Measurements from ENCODE around the gene ZEB1.

The ZEB1 gene

DNA sequence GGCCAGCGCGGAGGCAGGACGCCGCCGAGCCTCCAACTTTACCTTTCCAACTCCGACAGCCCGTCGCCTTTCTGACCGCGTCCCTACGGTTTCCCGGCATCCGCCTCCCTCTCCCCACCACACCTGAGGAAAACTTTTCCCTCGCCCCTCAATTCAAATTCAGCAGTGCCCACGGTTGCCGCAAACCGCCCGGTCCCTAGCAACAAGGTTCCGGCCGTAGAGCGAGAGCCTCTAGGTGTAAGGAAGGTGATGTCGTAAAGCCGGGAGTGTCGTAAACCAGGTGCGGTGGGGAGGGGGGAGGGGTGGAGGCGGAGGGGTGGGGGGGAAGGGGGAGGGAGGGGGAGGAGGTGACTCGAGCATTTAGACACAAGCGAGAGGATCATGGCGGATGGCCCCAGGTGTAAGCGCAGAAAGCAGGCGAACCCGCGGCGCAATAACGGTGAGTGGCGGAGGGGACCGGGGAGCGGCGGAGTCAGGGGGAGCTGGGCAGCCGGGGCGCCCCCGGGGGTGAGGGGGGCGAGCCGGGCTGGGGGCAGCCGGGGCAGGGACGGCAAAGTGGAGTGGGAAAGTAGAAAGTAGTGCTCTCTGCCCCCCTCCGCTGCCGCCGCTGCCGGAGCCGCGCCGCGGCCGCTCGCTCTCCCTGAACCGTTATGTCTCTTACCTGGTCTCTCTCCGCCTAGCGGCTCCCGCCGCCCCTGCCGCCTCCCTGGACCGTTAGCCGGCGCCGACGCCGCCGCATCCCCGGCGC, at the start of gene ZEB1:
ZEB1 (plus strand) TSS at position 363 of the 748 bp plus-strand sequence; CDS start at position 382, 19 bp downstream.
- DNase-seq (ENCODE audit: low read depth in 4 of 4, low spot score in 1 of 4), result peak; percentile 77 to 89 (median 84)

DNA sequence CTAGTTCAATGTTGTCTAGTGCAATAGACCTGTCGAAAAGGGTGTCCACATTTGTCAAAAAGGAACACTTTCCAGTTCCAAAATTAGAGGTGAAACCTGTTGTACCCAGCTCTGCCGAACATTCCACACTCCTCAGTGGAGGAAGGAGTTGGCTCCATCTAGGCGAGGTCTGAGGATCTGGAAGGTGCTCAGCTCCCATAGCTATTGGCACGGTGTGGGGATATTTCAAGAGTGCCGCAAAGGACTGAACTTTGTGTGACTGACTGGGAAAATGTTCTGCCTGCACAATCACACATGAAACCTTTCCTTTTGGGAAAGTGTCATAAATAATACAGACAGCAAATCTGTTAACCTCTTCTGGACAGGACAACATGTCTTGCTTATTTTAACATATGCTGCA, 48.1 kb upstream of the ZEB1 start:
- DNase-seq (ENCODE audit: low read depth in 4 of 4, low spot score in 1 of 4), result no peak

DNA sequence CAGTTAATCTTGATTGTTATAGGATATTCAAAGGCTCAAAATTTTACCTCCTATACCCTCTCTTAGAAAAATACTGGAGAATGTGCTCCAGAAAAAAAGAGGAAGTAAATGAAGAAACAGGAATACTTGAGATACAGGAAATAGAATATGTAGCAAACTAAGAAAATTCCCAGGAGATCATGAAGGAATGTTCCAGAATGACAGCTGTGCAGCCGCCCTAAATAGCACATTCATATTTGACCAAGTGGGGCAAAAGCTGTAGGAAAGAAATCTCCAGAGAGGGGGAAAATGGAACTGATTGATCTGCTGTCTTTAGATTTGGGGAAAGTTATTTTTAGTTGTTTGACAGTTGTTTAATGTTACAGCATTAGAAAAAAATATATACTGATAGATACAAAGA, 46.2 kb upstream of the ZEB1 start:
- no peak for DNase-seq (ENCODE audit: low read depth in 4 of 4, low spot score in 1 of 4)

DNA sequence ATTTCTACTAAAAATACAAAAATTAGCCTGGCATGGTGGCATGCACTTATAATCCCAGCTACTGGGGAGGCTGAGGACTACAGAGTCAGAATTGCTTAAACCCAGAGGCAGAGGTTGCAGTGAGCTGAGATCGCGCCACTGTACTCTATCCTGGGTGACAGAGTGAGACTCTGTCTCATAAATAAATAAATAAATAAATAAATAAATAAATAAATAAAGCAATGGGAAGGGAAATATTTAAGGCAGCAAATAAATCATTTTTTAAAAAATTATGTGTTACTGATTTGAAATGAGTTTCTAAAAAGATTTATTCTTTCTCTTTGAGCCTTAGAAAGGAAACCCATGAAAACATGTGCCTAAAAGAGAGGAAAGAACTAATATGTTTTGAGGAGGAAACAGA, 45.2 kb upstream of the ZEB1 start:
- no peak for DNase-seq (ENCODE audit: low read depth in 4 of 4, low spot score in 1 of 4)

DNA sequence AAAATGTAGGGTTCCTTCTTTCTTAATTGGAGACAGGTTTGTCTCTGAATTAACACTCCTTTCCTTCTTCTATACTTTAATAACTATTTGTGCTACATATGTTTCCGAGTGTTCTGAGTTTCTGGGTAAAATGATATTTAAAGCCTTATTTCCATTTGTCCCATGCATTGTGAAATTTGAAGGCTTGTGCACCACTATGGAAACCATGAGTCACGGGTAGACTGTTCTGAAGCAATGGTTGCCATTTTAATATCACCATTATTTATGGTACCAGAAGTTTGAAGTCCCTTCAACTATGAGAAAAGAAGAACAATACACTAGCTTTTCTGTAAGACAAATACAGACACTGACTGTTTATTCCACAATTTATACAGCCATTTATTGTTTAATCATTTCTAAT, 44.7 kb upstream of the ZEB1 start:
- no peak for DNase-seq (ENCODE audit: low read depth in 4 of 4, low spot score in 1 of 4)

DNA sequence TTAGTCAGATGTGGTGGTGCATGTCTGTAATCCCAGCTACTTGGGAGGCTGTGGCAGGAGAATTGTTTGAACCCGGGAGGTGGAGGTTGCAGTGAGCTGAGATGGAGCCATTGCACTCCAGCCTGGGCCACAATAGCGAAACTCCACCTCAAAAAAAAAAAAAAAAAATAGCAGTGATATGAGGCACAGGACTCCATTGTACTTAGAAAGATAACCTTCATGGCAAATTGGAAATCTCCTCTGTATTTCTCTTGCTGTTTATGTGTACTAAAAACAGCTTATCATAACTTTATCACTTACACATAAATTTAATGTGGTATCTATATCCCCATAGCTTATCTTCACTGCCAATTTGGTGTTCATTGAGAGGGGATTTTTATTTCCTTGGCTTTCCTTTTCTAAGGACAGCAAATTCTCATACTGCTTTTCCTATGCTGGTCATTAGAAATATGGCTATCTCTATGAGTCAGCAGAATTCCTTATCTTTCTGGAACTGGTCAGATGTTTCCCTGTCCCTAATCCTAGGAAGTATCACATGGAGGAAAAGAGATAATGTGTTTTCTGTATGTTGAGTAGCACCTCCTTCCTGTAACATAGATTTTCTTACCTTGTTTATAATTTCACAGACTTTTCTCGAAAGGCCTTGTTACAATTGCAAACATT, 40.6 kb upstream of the ZEB1 start:
- DNase-seq (ENCODE audit: low read depth in 4 of 4, low spot score in 1 of 4), result no peak

DNA sequence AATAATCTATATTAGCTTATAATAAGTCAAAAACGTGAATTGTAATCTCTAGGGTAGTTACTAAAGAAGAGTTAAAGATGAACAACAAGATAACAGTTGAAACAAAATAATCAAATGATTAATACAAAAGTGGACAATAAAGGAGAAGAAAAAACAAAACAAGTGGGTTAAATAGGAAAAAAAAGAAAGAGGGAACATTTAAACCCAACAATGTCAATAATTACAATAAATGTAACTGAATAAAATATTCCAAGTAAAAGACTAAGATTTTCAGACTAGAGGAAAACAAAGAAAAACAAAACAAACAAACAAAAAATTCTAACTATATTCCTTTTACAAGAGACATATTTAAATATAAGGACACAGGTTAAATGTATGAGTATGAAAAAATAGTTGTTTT, 38.0 kb upstream of the ZEB1 start:
- DNase-seq (ENCODE audit: low read depth in 4 of 4, low spot score in 1 of 4), result no peak

DNA sequence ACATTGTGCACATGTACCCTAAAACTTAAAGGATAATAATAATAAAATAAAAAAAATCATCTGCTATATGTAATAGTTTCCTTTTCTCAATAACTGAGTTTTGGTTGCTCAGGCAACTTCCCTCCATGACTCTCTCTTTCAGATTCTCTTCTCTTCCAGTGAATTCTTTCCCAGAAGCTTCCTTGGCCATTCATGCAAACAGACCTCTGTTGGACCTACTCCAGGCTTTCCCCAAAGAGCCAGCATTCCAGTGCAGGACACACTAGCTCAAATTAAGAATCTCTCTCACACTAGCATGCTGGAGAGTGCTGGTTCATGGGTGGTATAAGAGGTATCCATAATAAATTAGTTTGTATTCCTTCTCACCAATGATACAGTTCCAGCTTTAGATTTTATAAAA, 31.0 kb upstream of the ZEB1 start:
- DNase-seq (ENCODE audit: low read depth in 4 of 4, low spot score in 1 of 4), result no peak

DNA sequence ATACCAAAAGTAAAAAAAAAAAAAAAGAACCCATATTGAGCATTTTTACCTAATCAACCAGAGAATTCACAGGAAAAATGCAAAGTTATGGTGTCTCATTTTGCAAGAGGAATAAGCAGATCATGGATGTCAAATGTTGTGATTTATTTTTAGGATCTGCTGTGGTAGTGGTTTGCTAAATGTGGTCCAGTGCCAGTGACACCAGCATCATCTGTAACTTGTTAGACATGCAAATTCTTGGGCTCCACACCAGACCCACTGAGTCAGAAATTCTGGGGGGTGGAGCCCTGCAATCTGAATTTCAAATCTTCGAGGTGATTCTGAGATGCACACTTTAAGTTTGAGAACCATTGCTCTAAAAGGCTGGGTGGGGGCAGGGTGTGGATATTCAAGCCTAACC, 30.1 kb upstream of the ZEB1 start:
- DNase-seq (ENCODE audit: low read depth in 4 of 4, low spot score in 1 of 4), result no peak

DNA sequence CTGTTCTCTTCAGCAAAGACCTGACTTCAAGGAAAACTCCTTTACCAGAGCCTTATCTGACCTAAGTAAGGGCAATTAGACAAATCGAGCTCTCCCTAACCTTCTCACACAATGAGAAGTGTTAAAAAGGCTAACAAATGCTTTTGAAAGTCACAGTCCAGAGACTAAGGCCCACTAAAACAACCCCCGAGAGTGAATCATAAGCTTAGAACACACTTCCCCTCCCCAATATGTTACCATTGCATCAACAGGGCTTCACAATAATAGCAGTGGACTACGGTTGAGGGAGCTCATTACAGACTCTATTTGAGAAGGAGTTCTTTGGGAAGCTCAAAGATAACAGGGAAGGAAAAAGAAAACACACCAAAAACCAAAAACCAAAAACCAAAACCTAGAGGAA, 28.6 kb upstream of the ZEB1 start:
- no peak for DNase-seq (ENCODE audit: low read depth in 4 of 4, low spot score in 1 of 4)

DNA sequence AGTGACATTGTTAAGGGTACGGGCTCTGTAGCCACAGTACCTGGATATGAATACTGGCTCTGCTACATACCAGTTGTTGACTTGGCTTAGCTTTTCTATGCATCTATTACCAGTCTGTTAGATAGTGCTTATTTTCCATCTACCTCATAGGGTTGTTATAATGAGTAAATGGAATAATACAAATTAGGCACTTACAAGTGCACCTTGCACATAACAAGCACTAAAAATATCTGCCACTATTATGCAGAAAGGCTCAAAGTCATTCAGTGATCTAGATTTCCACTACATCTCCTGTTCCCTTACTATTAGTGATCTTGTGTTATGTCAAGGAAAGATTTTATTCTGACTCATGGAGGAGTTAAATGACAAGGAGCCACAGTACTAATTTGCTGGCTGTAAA, 27.9 kb upstream of the ZEB1 start:
- no peak for DNase-seq (ENCODE audit: low read depth in 4 of 4, low spot score in 1 of 4)

DNA sequence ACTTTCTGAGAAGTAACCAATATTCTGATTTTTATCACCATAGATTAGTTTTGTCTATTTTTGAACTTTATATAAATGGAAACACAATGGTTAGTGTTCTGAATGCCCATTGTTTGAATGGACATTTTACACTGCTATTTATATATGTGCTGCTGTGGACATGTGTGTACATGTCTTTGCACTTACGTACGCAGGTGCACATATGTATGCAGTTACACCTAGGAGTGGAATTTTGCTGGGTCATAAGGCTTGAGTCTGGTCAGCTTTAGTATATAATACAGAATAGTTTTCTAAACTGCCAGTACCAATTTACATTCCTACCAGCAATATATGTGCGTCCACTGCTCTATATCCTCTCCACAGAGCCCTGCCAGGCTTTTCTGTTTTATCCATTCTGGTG, 24.5 kb upstream of the ZEB1 start:
- no peak for DNase-seq (ENCODE audit: low read depth in 4 of 4, low spot score in 1 of 4)

DNA sequence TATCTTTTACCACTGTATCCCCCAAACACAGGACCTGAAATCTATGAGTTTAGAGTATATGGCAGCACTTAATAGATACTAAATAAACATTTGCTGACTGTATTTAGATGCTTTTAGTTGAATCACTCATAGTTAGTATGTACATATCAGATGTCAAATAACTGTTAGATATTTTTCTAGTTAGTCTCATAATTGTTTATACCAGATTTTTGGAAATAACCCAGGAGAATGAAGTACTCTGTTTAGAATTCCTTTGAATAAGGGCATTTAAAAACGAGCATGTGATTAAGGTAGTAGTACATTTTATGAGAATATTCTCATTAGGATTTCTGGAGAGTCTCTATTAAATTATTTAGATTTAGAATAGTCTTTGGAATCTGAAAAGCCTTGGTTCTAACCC, 22.3 kb upstream of the ZEB1 start:
- DNase-seq (ENCODE audit: low read depth in 4 of 4, low spot score in 1 of 4), result no peak

DNA sequence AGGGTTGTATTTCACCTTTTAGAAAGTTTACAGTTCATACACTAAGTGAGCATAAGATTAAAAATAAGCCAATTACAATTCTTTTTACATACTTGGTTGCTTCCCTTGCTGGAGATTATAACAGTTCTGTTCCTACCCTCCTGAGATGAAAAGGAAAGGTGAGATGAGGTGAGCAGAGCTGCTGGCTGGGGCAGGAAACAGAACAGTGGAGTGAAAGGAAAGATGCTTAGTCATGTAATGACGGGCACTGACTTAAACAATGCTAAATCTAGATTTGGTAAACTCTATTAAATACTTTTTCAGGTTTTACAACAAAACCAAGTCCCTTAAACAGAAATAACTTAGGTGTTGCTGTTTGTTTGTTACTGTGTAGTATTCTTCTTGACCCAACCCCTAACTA, 19.9 kb upstream of the ZEB1 start:
- DNase-seq (ENCODE audit: low read depth in 4 of 4, low spot score in 1 of 4), result no peak

DNA sequence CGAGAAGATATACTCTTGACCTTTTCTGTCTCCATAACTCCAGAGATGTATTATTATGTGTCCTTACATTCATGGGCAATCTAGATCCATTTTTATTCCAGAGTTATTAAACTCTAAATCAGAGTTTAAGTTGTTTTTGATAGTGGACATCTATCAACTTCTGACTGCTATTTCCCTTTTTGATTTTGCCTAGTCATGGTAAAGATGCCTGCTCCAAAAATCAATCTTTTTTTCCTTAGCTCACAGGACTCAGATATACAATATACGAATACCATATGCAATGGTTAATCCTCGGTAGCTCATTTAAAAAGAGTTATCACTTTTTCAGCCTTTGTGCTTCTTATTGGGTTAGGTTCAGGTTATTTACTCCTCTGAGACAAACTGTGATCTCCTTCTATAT, 15.8 kb upstream of the ZEB1 start:
- DNase-seq (ENCODE audit: low read depth in 4 of 4, low spot score in 1 of 4), result no peak

DNA sequence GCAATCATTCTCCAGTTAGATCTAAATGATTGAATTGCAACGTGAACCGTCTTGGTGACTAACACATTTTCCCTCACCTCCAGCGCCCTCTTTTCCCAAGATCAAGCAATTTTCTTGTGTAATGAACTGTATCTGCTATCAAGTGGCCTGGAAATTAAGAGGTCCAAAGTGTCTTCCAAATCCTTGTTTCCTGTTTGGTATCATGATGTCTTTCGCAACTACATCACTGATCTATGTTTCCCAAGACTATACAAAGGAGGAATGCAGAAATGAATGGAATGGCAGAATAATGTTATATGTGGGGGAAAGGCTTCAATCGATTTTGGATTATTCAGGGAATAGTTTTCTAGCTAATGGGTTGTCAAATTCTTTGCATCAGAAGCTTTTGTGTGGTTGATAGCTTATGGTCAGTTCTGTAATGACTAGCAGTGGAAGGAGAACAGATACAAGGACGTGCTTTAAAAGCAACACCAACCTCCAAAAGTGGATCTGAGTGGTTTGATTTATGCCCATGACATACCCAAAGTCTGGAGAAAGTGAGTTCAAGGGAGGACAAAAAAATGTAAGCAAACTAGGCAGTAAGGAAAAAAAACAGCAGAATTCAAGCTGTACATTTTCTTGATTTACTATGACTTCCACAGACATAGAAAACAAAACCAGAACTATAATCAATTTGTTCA, 14.6 kb upstream of the ZEB1 start:
- DNase-seq (ENCODE audit: low read depth in 4 of 4, low spot score in 1 of 4), result no peak

DNA sequence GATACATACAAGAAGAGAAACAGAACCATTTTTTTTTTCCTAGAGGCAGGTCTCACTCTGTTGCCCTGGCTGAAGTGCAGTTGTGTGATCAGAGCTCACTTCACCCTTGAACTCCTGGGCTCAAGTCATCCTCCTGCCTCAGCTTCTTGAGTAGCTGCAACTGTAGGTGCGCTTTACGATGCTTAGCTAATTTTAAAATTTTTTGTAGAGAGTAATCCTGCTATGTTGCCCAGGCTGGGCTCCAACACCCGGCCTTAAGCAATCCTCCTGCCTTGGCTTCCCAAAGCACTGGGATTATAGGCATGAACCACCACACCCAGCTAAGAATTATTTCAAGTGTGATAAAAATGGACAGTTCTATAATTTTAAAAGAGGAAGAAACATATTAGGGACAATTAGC, 5.6 kb upstream of the ZEB1 start:
- no peak for DNase-seq (ENCODE audit: low read depth in 4 of 4, low spot score in 1 of 4)

DNA sequence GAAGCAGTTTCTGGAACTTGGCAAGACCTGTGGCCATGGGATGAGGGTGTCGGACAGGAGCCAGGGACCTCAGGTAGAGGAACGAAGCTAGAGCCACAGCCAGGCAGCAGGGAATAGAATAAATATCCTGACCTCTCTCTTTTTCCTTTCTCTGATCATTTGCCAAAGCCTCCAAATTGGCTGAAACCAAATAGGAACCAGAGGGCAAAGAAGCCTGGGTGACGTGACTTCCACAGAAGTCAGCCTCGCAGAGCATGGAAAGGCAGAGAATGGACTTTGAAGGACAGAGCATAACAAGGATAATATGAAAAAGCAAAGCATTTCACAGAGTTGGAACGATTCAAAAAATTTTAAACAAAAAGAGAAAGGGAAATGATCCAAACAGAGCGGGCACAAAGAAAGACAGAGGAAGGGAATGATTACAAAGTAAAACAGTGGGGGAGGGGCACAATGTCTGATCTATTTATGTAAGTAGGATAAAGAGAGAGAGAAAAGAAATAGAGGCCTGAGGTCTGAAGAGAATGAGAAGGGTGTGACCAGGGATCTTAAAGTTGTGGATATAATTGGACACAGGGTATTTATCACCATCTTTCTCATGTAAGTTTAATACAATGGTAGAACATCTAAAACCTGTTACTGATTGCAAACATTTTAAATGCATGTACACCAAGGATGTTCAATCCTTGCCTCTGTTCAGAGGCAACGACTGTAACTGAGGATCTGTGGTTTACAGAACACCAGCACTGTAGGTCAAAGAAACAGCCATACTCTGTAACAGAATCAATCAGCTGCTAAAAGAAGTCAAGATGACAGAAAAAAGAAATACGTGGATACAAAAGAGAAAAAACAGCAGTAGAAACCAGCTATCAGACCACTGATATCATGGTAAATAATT, 4.5 kb upstream of the ZEB1 start:
- no peak for DNase-seq (ENCODE audit: low read depth in 4 of 4, low spot score in 1 of 4)

DNA sequence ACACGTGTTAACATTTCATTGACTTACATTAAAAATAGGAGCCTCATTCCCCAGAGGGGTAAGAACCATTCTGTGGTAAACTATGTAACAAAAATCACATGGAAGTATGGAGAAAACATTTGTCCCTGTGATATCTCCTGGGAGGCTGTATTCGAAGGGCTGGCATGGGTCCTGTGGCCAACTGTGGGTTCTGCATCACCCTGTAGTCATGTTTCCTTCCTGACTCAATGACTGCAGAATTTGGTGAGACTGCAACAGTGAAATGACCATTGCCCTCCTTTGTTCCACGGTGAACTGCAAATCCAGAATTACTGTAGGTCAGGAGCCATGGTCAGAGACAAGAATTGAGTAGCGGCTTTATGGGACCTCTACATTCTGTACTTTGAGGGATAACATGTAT, 3.6 kb upstream of the ZEB1 start:
- DNase-seq (ENCODE audit: low read depth in 4 of 4, low spot score in 1 of 4), result no peak

DNA sequence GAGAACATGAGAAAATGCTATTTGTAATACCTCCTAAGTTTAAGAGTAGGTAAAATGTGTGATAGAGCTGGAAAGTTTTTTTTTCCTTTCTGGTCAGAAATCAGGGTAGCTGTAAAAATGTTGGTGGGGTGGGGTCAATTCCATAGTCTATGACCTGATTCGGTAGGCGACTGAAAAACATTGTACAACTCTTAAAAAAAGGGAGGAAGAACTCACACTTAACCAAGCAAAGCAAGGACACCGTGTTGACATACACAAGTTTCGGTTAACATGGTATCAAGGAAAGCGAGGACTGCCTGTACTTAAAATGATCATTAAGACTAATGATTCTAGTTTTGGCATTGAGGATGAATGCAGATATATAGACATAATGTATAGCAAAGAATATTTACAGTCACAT, 1.8 kb upstream of the ZEB1 start:
- DNase-seq (ENCODE audit: low read depth in 4 of 4, low spot score in 1 of 4), result no peak

DNA sequence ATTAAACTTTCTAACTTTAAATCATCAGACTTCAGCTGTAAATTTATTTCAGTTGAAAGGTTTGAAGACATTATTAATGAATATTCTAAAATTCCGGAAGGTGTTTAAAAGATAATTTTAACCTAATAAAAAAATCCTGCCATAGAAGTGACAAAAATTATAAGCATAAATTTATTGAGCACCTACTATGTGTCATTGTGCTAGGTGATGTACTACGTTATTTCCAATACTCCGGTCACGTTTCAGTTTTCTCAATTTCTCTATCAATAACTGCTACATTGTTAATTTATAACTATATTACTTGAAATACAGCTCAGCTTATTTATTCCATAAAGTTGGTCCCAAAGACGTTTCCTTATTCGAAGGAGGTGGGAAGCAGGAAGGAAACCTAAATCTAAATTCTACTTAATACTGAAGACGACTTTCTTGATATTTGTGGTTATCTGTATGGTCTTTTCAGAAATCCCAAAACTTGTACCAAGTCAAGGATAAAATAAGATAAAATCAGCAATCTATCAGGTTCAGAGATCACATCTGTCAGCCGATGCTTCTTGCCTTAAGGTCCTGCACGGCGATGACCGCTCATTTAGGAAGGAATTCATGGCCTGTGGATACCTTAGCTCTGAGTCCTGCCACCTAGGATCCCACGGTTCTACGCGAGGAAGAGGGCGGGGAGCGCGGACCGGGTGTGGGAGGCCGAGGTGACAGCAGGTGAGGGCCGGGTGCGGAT, 1.2 kb upstream of the ZEB1 start:
- peak; percentile 43 to 63 (median 53) for DNase-seq (ENCODE audit: low read depth in 4 of 4, low spot score in 1 of 4)

All from stimulated activated CD4-positive, alpha-beta T cell treated with anti-CD3 and anti-CD28 coated beads, Interleukin-1b, Interleukin-23, amount 100 ng/mL, for 24 hours (primary cell).